Astrocyte of the hippocampus (primary cell): ENCODE data around the gene GTF2IRD1.
"Not testable (repeated sequence)": the region's sequence is repeated elsewhere in the genome, so short reads cannot be mapped to it uniquely, and the experiment has no call there.

ENCODE experiments used
- DNase-seq: peaks from one replicate; pipeline ENCODE4 v3.0.0; 2011; ENCODE audit warnings: low read depth, low spot score

The GTF2IRD1 gene

DNA sequence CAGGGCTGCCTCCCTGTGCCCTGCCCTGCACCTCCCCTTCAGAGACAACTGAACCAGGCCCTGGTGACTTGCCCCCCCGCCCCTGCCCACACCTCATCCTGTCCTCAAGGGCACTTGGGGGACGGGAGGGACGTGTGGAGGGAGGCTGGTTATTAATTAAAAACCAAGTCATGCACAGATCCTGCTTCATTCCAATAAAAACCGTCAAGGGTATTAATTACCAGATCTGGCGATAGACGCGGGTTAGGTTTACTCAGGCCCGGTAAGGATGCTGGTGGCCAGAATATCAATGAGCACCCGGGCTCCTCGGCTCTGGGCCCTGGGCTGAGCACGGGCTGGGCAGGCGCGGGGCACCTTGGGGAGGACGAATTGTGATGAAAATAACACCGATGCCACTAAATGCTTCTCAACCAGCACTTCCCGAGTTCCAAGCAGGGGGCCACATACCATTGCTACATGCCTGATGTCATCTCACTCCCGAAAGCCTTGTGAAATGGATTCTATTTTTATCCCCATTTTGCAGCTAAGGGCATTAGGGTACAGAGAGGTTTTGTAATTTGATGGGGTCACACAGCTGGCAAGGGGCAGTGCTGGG is 24.5 kb upstream of the GTF2IRD1 start:
- peak; percentile 86 for DNase-seq

DNA sequence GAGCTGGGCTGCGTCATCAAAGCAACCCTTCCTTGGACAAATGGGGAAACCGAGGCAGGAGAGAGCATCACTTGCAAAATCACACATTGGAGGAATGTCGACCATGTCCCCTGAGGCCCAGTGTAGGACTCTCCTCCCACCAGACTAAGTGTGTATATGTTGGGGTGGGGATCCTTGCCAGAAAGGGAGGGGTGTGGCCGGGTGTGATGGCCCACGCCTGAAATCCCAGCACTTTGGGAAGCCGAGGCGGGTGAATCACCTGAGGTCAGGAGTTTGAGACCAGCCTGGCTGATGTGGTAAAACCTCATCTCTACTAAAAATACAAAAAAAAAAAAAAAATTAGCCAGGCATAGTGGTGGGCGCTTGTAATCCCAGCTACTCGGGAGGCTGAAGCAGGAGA is 23.3 kb upstream of the GTF2IRD1 start:
- DNase-seq: not testable (repeated sequence)

DNA sequence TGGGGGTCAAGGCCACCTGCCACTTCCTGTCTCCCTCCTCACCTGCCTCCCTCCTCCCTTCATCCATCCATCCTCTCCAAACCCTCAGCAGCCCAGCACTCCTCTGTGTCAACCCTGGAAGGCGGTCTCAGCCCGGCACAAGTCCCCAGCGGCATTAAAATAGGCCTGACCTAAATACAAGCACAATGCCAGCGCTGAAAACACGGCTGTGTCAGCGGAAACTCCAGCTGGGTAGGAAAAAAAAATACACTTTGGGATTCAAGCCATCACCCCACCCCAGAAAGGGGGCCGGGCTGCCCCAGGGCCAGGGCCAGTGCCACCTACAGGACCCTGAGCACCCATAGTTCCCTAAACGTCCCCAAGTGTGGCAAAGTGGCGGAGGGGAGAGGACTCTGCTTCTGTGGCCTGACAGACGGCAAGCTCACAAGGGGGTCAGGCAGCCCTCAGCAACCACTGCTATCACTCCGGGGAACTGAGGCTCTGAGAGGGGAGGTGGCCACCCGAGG is 22.7 kb upstream of the GTF2IRD1 start:
- DNase-seq: peak; percentile 41

DNA sequence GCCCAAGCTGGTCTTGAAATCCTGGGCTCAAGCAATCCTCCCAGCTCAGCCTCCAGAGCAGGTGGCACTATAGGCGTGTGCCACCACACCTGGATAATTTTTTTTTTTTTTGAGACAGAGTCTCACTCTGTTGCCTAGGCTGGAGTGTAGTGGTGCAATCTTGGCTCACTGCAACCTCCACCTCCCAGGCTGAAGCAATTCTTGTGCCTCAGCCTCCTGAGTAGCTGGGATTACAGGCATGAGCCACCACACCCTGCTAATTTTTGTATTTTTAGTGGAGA is 16.5 kb upstream of the GTF2IRD1 start:
- not testable (repeated sequence) for DNase-seq

DNA sequence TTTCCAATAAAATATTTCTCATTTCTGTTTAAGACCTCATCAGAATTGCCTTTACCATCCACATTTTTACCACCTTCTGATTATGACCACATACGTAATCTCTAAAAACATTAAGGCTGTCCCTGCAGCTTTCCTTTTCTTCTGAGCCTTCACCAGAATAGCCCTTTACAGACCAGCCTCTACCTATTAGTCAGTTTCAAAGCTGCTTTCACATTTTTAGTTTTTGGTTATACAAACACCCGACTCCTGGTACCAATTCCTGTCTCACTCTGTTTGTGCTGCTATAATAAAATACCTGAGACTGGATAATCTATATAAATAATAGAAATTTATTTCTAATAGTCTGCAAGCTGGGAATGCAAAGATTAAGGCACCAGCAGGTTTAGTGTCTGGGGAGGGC is 15.4 kb upstream of the GTF2IRD1 start:
- DNase-seq: no peak

DNA sequence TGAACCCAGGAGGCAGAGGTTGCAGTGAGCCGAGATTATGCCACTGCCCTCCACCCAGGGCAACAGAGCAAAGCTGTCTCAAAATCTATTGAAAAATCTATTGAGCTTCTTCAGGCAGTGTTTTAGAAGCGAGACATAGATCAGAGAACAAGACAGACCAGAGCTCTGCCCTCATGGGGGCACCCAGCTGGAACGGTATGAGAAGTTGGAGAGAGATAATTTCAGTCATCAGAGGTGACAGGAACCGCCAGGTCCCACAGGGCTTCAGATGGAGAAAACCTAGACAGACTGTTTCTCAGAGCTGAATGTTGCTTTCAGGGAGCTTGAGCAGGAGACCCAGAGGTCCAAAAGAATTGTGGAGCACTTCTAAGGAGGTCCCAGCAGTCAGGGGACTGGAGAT is 14.2 kb upstream of the GTF2IRD1 start:
- DNase-seq: no peak

DNA sequence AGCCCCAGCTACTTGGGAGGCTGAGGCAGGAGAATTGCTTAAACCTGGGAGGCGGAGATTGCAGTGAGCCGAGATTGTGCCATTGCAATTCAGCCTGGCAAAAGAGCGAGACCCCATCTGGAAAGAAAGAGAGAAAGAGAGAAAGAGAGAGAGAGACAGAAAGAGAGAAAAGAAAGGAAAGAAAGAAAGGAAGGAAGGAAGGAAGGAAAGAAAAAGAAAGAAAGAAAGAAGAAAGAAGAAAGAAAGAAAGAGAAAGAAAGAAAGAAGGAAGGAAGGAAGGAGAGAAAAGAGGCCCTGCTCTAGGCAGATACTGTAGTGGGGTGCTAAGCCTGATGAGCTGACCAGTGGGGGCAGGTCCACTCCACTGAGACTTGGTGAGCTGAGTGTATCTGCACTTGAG is 13.6 kb upstream of the GTF2IRD1 start:
- not testable (repeated sequence) for DNase-seq

DNA sequence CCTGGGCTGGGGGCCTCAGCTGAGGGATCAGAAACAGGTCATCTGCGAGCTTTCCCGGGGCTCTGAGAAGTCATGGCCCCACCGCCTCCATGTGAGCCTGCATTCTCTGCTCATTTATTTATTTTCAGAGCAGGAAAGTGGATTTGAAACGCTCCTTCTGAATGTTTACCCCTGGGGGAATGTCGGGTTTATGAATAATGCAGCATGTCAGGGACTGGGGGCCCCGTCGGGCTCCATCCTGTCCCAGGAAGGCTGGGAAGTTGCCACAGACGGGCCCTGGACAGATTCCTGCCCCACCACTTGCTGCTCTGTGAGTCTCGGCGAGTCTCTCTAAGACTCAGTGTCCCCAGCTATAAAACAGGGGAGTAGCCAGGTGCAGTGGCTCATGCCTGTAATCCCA is 11.9 kb upstream of the GTF2IRD1 start:
- DNase-seq: no peak

DNA sequence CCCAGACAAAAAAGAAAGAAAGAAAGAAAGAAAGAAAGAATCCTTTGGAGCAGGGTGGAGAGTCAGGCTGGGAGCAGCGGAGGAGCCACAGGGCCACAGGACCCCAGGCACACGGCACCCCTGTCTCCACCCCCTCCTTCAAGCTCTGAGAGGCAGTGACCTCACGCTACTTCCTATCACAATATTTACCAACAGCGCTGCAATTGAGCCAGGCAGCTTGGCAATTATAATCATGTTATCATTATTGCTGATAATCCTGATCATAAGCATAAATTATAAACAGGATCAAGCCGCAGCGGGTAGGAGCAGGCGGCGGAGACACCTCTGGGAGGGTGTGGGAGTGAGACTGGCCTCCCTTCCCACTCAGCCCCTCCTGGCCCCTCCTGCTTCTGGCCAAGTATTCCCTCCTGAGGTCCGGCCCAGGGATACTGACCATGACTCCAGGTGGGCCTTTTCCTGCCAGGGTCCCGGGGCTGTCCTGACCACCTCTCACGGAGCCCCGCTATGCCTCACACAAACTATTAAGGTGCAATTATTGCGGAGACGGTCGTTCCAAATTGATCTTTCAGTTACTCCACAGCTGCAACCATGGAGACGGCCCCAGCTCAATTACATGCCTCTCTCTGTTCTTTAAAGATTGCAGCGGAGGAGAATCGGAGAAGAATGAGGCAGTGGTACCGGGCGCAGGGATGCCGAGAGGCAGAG is 10.0 kb upstream of the GTF2IRD1 start:
- DNase-seq: no peak

DNA sequence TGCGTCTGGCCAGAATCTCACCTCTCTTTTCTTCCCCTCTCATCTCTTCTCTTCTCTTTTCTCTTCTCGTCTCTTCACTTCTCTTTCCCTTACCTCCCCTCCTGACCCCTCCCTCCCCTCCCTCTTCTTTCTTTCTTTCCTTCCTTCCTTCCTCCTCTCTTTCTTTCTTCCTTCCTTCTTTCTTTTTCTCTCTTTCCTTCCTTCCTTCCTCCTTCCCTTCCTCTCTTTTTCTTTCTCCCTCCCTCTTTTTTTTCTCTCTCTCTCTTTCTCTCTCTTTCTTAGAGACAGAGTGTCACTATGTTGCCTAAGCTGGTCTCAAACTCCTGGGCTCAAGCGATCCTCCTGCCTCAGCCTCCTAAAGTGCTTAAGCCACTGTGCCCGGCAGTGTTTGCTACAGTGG is 4.6 kb upstream of the GTF2IRD1 start:
- DNase-seq: no peak

DNA sequence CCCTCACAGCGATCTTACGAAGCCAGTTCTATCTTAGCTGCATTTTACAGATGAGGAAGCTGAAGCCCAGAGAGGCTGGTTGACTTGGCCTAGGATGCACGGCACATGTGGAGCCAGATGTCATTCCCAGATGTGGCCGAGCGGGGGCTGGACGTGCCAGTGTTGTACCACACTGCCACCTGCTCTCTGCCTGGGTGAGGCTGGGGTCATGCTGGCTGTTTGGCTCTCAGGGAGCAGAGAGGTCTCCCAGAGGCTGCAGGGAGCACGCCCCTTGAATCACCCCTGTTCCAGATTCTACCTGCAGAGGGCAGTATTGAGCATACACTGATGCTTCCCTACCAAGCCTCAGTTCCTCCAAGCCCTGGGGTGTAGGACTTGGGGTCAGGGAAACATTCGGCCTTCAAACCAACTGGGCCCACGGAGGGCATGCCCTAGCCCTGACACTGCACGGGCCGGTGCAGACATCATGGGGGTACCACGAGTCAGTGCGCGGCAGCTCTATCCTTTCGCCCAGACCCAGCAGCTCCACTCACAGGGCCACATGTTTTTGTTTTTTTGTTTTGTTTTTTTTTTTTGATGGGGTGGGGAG is 3.8 kb upstream of the GTF2IRD1 start:
- DNase-seq: peak; percentile 64

DNA sequence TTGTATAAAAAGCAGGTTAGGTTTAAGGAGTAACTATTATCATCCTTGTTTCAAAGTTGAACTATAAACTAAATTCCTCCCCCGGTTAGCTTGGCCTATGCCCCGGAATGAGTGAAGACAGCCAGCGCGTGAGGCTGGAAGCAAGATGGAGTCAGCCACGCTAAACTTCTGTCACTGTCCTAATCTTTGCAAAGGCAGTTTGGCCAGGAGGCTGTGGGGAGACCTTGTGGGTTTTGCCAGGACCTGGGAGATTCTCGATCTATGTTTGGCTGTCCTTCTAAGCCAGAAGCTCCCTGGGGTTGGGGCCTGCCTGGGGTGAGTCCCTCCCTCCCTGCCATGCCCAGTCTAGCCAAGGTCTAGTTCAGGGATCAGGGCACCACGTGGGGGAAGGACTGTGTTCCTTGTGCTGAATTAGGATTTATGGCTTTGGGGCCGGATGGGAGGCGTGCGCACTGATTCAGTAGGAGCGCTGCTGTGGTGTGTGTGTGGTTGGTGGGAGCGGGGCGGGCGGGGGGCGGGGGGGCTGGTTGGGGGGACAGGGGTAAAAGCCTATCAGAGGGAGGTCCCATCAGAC is 871 bp upstream of the GTF2IRD1 start:
- no peak for DNase-seq

DNA sequence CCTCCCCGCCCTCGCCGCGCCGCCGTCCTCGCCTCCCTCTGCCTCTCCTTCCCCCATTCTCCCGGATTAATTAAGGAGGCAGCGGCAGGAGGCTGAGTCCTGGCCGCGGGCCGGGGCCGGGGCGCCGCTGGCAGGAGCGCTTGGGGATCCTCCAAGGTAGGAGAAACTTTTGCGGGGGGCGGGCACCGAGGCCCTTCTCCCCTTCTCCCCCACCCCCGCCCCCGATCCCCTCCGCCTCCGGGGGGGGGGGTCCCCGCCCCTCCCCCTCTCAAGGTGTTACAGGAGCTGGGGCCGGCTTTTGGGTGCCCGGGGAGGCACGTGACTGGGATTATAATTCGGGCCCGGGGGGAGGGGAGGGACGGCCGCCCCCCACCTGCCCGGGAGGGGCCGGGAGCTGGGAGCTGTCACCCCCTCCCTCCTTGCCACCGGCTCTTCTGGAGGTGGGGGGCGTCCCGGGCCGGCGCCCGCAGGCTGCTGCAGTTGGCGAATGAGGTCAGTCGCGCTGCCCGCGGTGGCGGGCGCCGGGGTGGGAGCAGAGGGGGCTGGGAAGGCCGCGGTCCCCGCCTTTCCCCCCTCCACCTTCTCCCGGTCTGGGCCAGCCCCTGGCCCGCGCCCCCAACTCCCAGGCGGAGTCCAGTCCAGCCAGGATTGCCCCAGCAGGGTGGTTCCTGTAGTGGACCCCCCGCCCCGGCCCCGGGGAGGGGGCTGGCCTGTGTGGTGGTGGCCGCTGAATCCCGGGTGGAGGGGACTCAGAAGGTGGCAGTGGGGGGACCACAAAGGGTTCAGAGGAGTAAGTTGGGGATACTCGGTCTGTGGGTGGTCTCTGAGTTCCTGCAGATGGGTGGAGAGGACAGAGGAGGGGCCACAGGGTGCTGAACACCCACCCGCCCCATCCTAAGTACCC is 567 bp downstream of the GTF2IRD1 start:
- peak; percentile 64 for DNase-seq

DNA sequence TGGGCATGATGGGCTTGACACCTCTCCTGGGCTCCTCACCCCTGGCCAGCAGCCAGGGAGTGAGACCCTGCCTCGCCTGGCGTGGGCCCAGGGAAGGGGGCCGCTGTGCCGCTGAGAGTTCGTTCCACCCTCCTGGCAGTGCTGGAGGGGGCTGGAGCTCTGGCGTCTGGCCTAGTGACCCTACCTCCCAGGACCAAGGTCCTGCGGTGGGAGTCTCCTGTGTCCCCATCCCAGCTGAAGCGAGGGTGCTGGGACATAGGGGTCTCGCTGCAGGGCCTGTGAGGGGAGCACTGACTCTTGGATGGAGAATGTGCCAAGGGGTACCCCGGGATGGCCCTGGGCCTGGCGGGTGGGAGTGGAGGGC is 1.2 kb downstream of the GTF2IRD1 start:
- no peak for DNase-seq

DNA sequence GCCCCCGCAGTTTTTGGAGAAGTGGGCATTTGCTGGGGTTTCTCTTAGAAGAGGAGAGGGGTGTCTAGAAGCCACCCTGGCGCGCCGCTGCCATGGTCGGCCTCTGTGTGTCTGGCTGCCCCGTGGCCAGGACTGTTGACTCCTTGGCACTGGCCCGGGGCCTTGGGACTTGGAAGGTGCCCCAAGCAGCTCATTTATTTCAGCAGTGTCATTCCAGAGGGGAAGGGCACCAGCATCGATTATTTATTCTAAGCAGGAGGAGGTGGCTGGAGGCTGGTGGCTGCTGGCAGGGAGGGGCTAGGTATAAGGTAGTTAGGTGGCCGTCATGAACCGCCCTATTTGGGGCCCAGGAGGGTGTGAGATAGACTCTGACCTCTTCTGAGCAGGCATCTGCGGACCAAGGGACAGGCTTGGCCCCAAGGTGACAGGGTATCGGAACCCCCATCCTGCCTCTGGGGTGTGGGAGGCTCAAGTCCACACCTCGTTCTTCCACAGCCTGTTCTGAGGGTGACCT is 1.6 kb downstream of the GTF2IRD1 start:
- DNase-seq: no peak

DNA sequence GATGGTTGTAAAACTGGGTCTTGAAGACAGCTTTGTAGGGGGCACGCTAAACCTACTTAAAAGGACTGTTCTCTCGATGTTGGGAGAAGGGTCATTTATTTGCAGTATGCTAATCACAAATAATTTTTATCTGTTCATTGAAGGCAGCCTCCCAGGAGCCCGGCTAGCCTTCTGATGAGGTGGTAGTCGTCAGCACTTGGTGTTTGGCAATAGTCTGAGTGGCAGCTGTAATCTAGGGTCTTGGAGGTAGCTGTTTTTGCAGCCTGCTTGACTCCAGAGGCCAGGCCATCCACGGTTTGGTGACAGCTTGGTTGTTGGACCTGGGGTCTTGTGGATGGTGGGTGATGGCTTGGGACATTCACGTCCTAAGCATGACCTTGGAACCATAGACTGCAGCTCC is 2.2 kb downstream of the GTF2IRD1 start:
- no peak for DNase-seq

DNA sequence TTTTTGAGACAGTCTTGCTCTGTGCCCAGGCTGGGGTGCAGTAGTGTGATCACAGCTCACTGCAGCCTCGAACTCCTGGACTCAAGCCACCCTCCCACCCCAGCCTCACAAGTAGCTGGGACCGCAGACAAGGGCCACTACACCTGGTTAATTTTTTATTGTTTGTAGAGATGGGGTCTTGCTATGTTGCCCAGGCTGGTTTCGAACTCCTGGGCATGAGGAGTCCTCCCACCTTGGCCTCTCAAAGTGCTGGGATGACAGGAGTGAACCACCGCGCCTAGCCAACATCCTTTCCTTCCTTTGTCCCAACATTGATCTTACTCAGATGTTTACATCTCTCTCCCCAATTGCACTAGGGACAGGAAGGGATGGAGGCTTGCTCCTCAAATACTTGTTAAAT is 3.3 kb downstream of the GTF2IRD1 start:
- DNase-seq: no peak

DNA sequence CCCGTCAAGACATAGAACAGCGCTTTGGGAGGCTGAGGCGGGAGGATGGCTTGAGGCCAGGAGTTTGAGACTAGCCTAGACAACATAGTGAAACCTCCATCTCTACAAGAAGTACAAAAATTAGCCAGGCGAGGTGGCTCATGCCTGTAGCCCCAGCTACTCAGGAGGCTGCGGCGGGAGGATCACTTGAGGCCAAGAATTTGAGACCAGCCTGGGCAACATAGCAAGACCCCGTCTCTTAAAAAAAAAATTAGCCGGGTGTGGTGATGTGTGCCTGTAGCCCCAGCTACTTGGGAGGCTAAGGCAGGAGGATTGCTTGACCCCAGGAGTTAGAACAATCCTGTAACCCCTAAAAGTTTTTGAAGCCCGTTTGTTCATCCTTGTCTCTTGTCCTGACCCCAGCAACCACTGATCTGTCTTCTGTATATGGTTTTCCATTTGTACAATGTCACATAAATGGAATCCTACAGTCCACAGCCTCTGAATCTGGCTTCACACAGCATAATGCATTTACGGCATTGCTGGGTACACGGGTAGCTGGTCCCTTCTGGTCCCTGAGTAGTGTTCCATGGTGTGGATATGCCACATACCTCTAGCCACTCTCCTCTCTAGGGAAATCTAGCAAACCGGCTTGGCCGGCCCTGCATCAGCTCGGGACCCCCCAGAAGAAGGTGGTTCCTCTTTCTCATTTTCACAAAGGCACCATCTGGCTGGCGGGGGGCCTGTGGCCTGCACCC is 8.4 kb downstream of the GTF2IRD1 start:
- no peak for DNase-seq

DNA sequence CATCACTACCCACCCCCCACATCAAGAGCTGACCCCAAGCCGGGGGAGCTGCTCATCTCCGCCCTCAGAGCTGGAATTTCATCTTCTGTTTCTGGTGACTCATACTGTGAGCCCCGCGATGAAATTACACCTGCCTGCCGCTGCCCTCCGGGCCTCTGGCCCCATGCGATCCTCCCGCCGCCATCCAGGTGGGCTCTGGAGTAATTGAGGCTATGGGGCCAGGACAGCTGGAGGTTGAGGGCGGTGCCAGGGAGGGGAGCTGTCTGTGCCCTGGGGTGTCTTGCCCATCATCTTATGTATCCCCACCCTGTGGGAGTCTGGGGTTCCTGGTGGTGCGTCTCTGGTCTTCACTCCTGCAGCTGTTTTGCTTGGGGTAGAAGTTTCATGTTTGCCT is 9.0 kb downstream of the GTF2IRD1 start:
- no peak for DNase-seq

DNA sequence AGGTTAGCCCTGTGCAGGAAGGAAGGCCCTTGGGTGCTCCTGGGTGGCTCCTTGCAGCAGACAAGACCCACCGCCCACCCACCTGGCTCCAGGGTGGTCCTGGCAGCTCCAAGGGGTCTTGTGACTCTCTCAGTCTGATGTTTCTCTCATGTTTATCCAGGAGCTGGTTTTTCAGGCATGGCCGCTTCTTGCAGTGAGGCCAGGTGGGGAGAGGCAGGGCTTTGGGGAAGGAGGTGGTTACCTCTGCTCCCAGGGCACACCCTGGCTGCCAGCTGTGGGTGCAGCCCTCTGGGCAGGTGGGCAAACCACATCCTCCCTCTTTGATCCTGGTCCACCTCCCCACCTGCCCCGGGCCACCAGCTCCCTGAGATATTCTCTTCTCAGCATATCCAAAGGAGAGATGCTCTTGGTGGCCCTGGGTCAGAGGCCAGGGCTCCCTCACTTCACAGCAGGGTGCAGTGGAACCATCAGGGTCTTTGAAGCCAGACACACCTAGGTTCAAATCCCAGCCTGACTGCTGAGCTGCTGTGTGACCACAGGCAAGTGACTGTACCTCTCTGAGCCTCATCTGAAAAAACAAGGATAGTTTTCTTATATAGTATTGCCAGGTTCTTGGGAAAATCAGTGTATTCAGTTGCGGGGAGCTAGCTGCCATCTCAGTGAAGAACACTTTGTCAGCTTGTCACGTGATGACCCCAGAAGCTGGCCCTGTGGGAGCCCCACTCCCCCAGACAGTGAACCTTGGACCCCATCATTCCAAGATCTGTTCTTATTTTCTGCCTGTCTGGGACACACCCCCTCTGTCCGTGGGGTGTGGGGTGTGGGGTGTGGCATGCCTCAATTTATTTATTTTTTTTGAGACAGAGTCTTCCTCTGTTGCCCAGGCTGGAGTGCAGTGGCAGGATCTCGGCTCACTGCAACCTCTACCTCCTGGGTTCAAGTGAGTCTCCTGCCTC is 11.5 kb downstream of the GTF2IRD1 start:
- no peak for DNase-seq
